IPS-20b (cell line): ENCODE data around the gene MRPL20.

Source experiments
- H3K27ac ChIP-seq: one replicate; pipeline ENCODE4 v1.5.1; 2013; ENCODE audit warnings: low read length
- H3K27me3 ChIP-seq: 2 replicates; pipeline ENCODE4 v1.6.1; 2013; ENCODE audit warnings: mild to moderate bottlenecking, low read length, inconsistent platforms; ENCODE audit not compliant: insufficient read depth
- H3K36me3 ChIP-seq: 2 replicates; pipeline ENCODE4 v1.6.1; 2013; ENCODE audit warnings: low read depth, mild to moderate bottlenecking, inconsistent platforms, low read length, moderate library complexity; ENCODE audit not compliant: insufficient read depth
- H3K4me1 ChIP-seq: 2 replicates; pipeline ENCODE4 v1.6.1; 2013; ENCODE audit warnings: mild to moderate bottlenecking, control low read depth, inconsistent platforms, low read length, moderate library complexity; ENCODE audit not compliant: insufficient read depth
- H3K4me3 ChIP-seq: 2 replicates; pipeline ENCODE4 v1.5.1; 2013; ENCODE audit warnings: mild to moderate bottlenecking, low read length, inconsistent platforms
- H3K9ac ChIP-seq: 2 replicates; pipeline ENCODE4 v1.6.1; 2013; ENCODE audit warnings: low read depth, mild to moderate bottlenecking, inconsistent platforms, low read length, moderate library complexity
- H3K9me3 ChIP-seq: 2 replicates; pipeline ENCODE4 v1.6.1; 2013; ENCODE audit warnings: mild to moderate bottlenecking, low read depth, low read length, inconsistent platforms; ENCODE audit not compliant: insufficient read depth

The MRPL20 gene

DNA sequence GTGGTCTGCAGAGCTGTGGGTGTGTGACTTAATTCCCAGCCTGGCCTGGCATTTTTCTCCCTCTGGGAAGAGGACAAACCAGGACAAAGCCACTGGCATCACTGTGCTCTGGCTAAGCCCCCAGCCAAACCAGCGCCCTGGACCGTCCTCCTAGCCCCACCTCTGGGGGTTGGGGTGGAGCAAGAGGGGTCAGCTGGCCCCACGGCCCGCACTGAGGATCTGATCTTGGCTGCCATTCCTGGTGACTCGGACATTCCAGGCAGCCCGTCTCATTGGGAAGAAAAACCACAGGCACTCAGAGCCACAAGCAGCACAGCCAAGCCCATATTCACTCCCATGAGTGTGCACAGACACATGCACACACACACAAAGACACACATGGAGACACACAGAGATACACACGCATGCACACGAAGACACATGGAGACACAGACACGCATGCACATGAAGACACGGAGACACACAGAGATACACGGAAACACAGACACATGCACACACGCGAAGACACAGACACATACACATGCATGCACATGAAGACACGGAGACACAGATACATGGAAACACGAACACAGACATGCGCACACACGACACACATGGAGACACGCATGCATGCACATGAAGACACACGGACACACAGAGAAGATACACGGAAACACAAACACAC lies 46.5 kb downstream of the MRPL20 start:
- no peak overlapping the region for H3K27ac ChIP-seq
- no peaks in the 10 kb centered on the region for H3K27me3 ChIP-seq
- no peak overlapping the region for H3K4me3 ChIP-seq
- no peaks in the 10 kb centered on the region for H3K9me3 ChIP-seq
- no peak overlapping the region for H3K9ac ChIP-seq
- H3K36me3 ChIP-seq: no peaks in the 10 kb centered on the region
- peaks cover 16% of the 10 kb centered on the region for H3K4me1 ChIP-seq

DNA sequence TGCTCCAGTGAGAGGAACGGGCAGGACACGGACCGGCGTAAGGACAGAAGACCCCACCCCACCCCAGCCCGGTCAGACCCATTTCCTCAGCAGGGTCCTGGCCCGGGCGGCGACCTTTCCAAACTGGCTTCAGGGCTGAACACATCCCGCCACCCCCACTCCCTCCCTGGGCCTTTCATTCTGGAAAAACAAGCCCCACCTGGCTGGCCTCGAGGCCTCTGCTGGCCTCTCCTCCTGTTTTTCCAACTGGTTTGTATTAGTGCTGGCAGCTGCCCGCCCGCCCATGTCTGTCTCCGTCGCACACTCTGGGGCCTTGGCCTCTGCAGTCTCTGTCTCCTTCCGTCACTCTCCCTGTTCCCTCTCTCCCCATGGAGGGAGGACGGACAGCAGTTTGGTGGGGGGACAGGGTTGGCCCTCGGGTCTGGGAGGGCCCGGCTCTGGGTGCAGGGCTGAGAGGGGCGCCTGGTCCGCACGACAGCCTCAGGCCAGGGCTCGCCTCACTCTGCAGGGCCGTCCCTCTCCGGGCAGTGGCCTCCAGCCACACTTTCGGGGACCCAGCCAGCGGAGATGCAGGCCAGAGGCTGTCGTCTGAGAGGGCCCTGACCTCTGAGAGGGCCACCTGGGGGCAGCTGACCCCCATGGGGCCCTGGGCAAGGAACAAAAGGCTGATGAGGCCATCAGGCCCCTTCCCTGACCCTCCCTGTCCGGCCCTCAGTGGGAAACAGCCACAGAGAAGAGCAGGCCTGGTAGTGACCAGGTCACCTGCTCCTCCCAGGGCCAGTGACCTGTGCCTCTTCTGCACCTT lies 47.2 kb downstream of the MRPL20 start:
- Histone ChIP-seq H3K9me3 (no peaks in the 10 kb centered on the region), H3K27ac (no peak overlapping the region), H3K4me3 (no peak overlapping the region), H3K4me1 (peaks cover 16% of the 10 kb centered on the region), H3K27me3 (peaks cover 2% of the 10 kb centered on the region), H3K9ac (no peak overlapping the region), H3K36me3 (no peaks in the 10 kb centered on the region)

DNA sequence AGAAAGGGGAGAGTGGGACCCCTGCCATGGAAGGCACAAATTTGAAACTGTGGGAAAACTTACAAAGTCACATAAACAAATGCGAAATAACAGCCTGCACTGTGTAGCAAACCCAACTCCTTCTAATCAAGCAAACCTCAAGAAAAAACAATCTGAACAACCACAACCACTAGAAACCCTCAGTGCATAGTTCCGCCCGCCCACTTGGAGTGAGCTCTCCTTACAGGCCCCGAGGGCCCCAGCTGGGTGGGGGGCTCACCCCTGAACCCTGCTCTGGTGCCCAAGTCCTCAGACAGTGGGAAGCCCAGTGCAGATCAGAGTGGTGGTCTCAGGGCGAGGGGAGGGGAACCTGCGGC lies 47.8 kb downstream of the MRPL20 start:
- Histone ChIP-seq H3K36me3 (no peaks in the 10 kb centered on the region), H3K9ac (no peak overlapping the region), H3K9me3 (no peaks in the 10 kb centered on the region), H3K27ac (no peak overlapping the region), H3K4me1 (peaks cover 16% of the 10 kb centered on the region), H3K4me3 (no peak overlapping the region), H3K27me3 (peaks cover 7% of the 10 kb centered on the region)

DNA sequence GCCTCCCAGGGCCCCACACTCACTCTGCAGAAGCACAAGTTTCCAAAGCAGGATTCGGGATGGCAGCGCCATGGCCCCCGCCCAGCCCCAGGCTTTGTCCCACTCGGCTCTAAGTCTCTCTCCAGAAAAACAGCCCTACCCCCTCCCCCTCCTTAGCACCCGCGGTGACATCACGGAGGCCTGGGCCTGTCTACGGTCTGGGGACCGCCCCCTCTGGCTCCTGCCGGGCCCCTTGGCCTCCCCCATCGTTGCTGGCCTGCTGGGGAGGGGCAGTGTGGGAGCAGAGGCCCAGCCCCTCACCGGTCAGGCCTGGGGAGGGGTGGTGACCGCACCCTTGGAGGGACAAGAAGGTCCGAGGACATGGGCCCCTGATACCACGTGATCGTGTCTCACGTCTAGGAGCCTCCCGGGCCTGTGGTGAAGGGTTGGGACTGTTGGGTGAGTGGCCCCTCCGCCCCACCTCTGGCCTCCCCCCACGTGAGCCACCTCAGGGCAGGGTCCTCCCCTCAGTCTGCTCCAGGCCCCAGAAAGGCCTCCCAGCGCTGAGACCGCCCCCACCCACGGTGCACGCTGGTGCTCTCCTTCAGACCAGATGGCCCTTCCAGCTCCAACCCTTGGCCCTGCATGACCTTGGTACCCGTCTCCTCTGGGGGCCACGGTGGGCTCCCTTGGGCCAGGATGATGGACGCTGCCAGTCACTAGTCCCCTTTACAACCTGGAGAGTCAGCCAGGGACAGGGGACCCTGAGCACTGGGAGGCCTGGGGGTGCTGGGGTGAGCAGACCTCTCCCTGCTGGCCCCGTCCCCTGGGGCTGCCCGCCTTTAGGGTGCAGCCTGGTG lies 48.4 kb downstream of the MRPL20 start, which contains the start of gene MXRA8:
TSS of gene MXRA8 (minus strand) at position 123 of the 839 bp plus-strand sequence. CDS start at position 72, 51 bp downstream.
- Histone ChIP-seq H3K27me3 (peaks cover 14% of the 10 kb centered on the region), H3K27ac (no peak within 1 kb of the TSS), H3K9me3 (no peaks in the 10 kb centered on the region), H3K9ac (peak within 1 kb of the TSS; percentile 67; the same call in 1 of the 2 replicates), H3K4me3 (peak within 1 kb of the TSS; percentile 54; the same call in 1 of the 2 replicates), H3K36me3 (no peaks in the 10 kb centered on the region), H3K4me1 (peaks cover 16% of the 10 kb centered on the region)

DNA sequence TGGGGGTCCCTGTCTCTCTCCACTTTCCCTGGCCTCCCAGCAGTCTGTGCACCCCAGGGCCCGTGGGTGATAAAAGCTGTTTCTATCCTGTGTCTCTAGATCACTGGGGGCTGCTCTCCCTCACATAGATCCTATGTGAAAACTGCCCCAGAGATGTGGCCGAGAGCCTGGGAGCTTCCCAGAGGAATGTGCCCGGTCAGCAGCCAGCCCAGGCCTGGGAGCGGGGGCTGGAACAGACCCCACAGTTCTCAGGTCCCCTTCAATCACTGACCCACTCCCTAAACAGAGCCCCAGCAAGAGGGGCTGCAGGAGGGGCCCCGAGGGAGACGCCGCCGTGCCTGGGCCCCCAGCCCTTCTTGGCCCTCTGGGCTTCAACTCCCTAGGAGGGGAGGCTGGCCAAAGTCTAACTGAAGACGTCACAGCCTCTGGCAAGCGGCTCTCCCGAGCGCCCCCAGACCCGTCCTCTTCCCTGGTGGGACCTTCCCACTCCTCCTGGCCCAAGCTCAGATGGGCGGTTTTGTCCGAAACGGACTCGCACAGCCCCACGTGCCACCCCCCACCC lies 49.1 kb downstream of the MRPL20 start:
- Histone ChIP-seq H3K27ac (no peak overlapping the region), H3K9me3 (no peaks in the 10 kb centered on the region), H3K9ac (peak overlapping the region; percentile 67; the same call in 1 of the 2 replicates), H3K36me3 (no peaks in the 10 kb centered on the region), H3K4me1 (peaks cover 17% of the 10 kb centered on the region), H3K4me3 (peak overlapping the region; percentile 54; the same call in 1 of the 2 replicates), H3K27me3 (peaks cover 20% of the 10 kb centered on the region)

DNA sequence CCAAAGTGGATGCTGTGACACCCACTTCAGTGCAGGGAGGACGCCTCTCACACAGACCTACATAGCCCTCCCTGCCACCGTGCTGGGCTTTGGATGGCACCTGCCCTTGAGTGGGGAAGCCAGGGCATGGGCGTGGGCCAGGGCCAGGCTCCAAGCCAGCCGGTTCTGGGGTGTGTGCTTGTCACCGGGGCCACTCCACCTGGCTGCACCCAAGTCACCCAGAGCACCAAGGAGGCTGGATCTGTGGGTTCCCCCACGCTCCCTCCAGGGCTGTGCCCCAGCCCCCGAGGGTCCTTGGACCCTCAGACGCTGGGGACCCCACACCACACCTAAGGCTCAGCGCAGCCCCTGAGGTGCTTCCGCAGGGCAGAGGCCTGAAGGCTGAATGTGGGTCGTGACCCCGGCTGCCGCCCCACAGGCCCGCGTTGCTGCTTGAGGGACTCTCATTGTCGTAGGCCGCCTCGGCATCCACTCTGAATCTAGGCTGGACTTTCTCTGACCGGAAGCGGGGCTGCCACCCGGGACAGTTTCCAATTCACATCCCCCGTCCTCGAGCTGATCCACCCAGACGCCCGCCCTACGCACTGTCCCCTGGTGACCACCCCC lies 50.2 kb downstream of the MRPL20 start:
- Histone ChIP-seq H3K27me3 (peaks cover 22% of the 10 kb centered on the region), H3K9me3 (no peaks in the 10 kb centered on the region), H3K9ac (no peak overlapping the region), H3K4me3 (no peak overlapping the region), H3K36me3 (no peaks in the 10 kb centered on the region), H3K27ac (no peak overlapping the region), H3K4me1 (peaks cover 17% of the 10 kb centered on the region)

DNA sequence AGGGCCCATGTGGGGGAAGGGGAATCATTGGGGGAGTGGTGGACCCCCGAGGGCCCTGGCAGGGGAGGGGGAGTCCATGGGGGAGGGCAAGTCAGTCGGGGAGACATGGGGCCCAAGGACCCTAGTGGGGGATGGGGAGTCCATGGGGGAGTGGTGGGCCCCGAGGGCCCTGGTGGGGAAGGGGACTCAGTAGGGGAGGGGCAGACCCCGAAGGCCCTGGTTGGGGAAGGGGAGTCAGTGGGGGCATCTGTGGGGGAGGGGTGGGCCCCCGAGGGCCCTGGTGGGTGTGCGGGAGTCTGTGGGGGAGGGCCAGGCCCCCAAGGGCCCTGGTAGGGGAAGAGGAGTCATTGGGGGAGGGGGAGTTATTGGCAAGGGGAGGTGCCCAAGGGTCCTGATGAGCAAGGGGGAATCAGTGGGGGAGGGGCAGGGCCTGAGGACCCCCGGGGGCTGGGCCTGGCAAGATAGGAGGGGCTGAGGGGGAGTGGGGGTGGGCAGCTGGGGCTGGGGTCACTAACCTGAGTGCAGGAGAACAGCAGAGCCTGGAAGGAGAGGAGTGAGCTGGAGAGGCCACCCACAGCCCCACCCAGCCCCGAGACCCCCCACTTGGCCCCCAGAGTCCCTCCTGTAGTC lies 50.8 kb downstream of the MRPL20 start:
- Histone ChIP-seq H3K36me3 (no peaks in the 10 kb centered on the region), H3K4me1 (peaks cover 16% of the 10 kb centered on the region), H3K9ac (no peak overlapping the region), H3K27me3 (peaks cover 22% of the 10 kb centered on the region), H3K27ac (no peak overlapping the region), H3K9me3 (no peaks in the 10 kb centered on the region), H3K4me3 (no peak overlapping the region)

DNA sequence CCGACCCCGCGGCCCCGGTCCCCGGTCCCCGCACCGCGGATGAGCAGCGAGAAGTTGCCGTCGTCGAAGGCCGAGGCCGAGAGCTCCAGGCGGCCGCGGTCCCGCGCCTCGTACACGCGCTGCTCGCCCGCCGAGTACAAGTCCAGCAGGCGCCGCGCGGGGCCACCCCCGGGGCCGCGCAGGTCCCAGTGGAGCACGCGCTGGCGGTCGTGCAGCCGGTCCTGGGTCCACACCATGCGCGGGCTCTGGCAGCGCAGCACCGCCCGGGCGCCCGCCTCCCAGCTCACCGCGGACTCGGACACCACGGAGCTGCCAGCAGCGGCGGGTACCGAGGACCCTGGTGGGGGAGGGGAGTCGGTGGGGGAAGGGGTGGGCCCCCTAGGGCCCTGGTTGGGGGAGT lies 51.7 kb downstream of the MRPL20 start:
- peaks cover 22% of the 10 kb centered on the region for H3K27me3 ChIP-seq
- no peak overlapping the region for H3K27ac ChIP-seq
- no peaks in the 10 kb centered on the region for H3K9me3 ChIP-seq
- H3K36me3 ChIP-seq: no peaks in the 10 kb centered on the region
- H3K9ac ChIP-seq: no peak overlapping the region
- H3K4me1 ChIP-seq: peaks cover 12% of the 10 kb centered on the region; the same call in 1 of the 2 replicates
- H3K4me3 ChIP-seq: no peak overlapping the region

DNA sequence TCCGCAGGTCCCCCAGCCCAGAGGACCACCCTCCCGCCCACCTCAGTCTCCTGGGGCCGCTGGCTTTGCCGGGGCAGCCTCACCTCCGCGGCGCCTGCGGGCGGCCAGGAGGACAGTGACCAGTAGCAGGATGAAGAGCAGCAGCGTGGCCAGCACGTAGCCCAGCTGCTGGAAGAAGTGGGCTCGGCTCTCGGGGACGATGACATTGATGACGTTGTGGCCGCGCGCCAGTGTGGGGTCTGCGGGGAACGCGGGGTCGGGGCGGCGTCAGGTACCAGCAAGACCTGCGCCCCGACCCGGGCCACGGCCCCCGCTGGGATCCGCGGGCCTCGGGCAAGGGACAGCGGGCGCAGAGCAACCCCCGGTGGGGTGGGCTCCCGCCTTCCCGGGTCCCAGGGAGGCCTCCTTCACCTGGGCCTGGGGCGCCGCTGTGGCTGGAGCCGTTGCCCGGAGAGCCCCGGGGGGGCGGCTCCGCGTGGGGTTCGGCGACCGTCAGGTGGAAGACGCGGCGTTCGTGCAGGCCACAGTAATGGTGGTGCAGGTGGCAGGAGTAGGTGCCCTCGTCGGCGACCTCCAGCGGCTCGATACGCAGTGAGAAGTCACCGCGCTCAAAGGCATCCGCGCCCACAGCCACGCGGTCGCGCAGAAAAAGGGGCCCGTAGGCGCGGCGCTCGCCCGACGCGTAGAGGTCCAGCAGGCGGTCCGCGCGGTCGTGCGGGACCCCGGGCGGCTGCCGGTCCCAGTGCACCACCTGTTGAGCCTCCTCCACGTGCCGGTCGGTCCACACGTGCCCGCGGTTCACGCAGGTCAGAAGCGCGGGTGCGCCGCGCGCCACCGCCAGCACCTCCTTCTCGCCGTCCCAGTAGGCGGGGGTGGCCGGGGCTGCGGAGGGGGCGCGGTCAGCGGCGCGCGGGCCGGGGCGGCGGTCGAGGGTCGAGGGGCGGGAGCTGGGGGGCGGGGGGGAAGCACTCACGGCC lies 52.5 kb downstream of the MRPL20 start:
- Histone ChIP-seq H3K27ac (no peak overlapping the region), H3K4me3 (peak overlapping the region; percentile 59; the same call in 1 of the 2 replicates), H3K9ac (peak overlapping the region; percentile 63; the same call in 1 of the 2 replicates), H3K27me3 (peaks cover 22% of the 10 kb centered on the region), H3K4me1 (peaks cover 12% of the 10 kb centered on the region; the same call in 1 of the 2 replicates), H3K9me3 (no peaks in the 10 kb centered on the region), H3K36me3 (no peaks in the 10 kb centered on the region)
